Fibroblast of mammary gland (primary cell): Measurements from ENCODE around the gene ZNF157.
A peak's percentile ranks its signal among the peaks of the same experiment; 100 is the strongest.
"Not testable (repeated sequence)": the region's sequence is repeated elsewhere in the genome, so short reads cannot be mapped to it uniquely, and the experiment has no call there.

Experiments used
- DNase-seq: peaks from one replicate; pipeline ENCODE4 v3.0.0-alpha.2; 2010; ENCODE audit warnings: low read depth
- H3K4me3 ChIP-seq: 2 replicates; pipeline ENCODE4 v1.5.1; 2011; ENCODE audit warnings: low read depth, mild to moderate bottlenecking, low read length, moderate library complexity; ENCODE audit not compliant: control insufficient read depth
- CTCF ChIP-seq: conservative IDR thresholded peaks from 2 replicates; pipeline ENCODE4 v1.5.1; 2011; ENCODE audit warnings: low read depth, low read length, inconsistent platforms; ENCODE audit not compliant: control insufficient read depth, insufficient read depth

ZNF157 gene

GRCh38 chrX:47370278-47370677 is at the start of gene ZNF157:
Gene ZNF157, plus strand, starts transcription at chrX:47370578. Its CDS starts 91 bp downstream, at chrX:47370669.
- DNase-seq = no peak
- H3K4me3 ChIP-seq = no peak within 1 kb of the TSS
- no peak for TF ChIP-seq CTCF

- no peak overlapping the region for H3K4me3 ChIP-seq
- no peak for TF ChIP-seq CTCF
- DNase-seq = peak; percentile 70
These were observed 49.0 kb upstream of the ZNF157 start for GRCh38 chrX:47321386-47321785.

GRCh38 chrX:47321823-47322371 is 48.5 kb upstream of the ZNF157 start:
- no peak for TF ChIP-seq CTCF
- DNase-seq = no peak
- no peak overlapping the region for H3K4me3 ChIP-seq

GRCh38 chrX:47327902-47328301 is 42.5 kb upstream of the ZNF157 start:
- no peak overlapping the region for H3K4me3 ChIP-seq
- TF ChIP-seq CTCF = no peak
- no peak for DNase-seq

GRCh38 chrX:47332729-47333128 is 37.6 kb upstream of the ZNF157 start:
- H3K4me3 ChIP-seq, DNase-seq: not testable (repeated sequence)

- no peak overlapping the region for H3K4me3 ChIP-seq
- no peak for TF ChIP-seq CTCF
- peak; percentile 78 for DNase-seq
These were observed 18.7 kb upstream of the ZNF157 start for GRCh38 chrX:47351706-47352105.

- no peak for DNase-seq
- no peak overlapping the region for H3K4me3 ChIP-seq
- no peak for TF ChIP-seq CTCF
These were observed 11.9 kb upstream of the ZNF157 start for GRCh38 chrX:47358387-47359065.
